Measurements from ENCODE around the gene ESYT2.

ESYT2 gene

DNA sequence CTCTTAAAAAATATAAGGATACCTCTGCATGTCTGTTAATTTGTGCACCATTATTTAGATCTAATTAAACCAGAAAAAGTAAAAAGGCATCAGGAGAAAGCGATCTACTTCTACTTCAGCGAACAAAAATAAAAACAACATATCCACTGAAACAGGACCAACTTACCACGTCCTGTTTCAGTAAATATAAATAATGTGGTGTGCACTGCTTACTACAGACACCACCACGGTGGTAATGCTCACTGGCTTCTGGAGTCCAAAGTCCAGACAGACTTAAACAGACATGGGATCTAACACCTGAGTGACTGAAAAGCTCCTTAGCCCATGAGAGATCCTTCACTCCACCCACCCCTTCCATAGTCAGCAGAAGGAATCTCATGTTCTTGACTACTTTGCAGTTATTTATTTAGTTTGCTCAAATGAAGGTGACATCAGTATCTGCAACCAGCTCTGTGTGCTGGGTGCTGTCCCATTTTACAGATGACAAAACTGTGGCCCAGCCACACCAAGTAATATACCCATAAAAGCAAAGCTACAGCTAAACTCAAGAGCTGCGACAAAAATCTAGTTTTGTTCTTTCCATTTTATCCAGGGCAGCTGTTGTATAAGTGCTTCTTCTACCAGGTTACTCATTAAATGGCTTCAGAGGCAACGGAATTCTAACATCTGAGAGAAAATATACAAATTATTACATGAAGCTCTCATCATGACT lies 62.6 kb downstream of the ESYT2 start:
- no peak for DNase-seq (ENCODE audit: low spot score)

DNA sequence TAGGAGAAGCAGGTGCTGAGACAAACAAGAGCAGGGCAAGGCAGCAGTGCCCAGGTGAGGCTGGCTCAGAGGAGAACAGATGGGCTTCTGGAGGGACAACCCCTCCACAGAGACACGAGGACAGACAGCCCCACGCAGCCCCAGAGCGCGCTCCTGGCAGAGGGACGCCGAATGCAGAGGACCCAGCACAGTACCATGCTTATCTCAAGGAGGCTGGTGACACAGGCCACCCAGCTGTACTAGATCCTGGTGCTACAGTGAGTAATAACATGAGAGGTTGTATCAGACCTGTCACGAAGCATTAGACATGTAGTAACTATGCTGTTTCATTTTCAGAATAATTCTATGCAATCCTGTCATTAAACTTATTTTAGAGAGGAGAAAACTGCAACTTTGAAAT lies 64.3 kb downstream of the ESYT2 start:
- DNase-seq (ENCODE audit: low spot score): peak; percentile 19

DNA sequence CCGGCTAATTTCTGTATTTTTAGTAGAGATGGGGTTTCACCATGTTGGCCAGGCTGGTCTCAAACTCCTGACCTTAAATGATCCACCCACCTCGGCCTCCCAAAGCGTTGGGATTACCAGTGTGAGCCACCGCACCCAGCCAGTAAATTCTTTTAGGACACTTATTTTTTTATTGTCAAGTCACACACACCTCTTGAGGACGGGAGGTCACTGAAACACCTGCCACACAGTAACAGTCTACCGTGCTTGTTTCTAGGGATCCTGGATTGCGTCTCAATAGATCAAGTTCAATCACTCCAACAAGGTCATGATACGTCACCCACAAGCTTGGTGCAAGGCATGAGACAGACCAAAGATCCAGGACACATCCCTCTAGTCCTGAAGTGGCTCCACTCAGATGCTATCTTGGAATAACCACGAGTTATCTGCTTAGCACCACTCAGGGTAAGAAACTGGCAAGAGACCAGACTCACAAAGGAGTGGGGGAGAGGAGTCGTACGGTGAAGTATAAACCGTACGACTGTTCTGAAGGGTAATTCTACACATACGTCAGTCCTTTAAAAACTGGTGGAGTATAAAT lies 65.8 kb downstream of the ESYT2 start:
- DNase-seq (ENCODE audit: low spot score): no peak

DNA sequence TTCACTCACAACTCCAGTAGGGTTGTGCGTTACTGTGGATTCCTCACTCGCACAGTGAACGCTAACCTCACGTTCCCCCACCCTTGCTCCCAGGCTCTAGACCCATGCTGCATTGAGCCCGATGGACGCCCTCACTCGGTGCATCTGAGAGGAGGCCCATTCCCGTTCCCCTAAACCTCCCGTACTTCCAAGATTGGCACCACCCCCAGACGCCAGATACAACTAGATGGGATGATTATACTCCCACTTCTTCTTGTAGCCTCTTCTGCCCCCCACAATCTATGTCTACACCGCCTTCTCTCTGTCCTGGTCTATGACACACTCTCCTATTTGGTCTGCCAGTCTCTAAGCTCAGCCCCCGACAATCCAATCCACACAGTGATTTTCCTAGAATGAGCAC lies 67.4 kb downstream of the ESYT2 start:
- no peak for DNase-seq (ENCODE audit: low spot score)

DNA sequence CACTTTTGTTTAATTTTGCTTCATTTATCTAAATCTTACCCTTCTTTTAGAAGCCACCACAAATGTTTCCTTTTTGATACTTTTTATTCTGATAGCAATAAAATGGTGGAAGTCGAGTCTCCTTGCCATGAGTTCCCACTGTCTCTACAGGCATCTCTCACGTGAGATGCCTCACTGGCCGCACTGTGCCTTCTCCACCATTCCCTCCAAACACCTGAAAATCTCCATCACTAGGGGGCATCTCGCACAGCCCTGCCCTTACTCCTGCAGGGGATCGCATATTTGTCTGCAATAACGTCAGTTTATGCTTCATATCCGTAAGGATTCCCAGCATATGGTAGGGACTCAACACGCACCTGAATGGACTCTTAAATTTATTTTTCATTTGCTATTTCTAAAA lies 68.4 kb downstream of the ESYT2 start:
- no peak for DNase-seq (ENCODE audit: low spot score)

DNA sequence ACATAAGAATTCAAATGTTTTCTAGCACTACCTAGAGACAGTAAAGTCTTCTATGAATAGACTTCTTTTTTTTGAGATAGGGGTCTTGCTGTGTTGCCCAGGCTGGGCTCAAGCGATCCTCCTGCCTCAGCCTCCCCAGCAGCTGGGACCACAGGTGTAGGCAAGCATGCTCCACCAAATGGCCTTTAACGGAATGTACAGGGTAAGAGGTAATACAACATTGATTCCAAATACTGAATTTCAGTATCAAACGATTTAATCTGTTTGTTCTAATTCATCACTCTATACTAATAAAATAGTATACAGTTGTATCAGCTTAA lies 68.9 kb downstream of the ESYT2 start:
- DNase-seq (ENCODE audit: low spot score): no peak

DNA sequence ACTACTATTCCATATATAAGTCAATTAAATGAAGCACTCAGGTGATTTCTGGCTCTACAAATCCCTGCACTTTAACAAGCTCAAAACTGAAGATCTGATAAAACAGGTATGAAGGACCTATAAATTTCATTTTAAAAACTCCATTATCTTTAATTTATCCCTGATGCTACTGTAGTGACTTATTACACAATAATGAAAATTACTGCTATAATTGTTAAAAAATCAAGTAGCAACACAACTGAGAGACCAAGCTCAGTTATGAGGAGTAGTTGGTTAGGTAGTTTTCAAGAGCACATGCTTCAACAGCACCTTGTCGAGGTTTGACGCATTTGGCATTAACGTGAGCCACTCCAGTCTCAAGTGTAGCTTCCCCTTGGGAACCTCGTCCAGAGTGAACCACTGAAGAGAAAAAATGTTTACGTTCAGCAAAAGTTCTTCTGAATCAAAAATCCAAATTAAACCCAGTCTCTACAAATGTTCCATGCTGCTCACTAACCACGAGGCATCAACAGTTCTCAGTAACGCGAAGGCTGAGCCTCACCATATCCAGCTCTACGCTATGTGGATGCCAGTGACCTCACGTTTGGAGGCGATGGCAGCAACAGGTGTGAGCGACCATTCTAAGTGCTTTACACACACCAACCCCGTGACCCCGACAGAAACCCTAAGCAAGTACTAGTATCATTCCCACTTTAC lies 69.4 kb downstream of the ESYT2 start:
- DNase-seq (ENCODE audit: low spot score): no peak

DNA sequence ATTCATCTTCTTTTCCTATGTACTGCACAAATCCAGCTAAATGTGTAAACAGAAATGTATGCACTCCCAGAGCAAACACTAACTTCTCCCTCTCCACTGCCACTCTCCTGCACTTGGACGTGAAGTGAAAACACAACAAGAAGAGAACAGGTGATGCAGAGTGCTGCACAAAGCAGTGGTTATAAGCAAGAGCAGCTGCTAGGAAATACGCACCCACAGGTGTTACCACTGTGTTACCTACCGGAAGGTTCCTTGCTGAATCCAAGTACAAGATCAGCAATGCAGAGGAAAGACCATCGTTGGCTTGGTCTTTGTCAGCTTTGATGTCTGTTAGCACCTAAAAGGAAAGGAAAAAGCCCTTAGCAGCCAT lies 70.1 kb downstream of the ESYT2 start:
- no peak for DNase-seq (ENCODE audit: low spot score)

DNA sequence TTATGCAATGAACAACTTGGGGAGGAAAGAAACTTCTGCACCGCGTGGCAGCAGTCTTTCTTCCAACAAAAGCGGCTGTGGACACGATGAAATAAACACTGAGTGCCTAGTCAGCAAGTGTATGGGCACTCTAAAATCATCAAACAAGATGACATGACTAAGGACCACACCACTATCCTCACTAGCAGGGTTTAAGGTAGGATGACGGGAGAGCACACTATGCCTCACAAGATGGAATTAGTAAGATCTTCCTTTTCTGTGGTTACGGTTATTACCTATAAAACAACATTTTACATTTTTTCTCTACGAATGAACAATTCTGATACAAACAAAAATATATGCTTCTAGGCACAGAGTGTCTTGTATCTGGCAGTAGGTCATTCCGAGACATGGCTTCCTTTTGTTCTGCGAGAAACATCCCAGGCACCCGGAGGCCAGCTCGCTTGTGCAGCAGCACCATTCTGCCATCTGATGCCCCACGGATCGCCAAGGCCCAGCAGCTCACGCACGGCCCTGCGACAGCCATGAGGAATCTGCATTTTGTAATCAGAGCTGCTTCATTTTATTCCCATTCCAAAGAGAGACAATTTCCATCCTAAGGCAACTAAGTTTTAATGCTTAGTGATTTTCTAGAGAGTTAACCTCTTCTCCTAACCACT lies 70.6 kb downstream of the ESYT2 start:
- DNase-seq (ENCODE audit: low spot score): peak; percentile 43

DNA sequence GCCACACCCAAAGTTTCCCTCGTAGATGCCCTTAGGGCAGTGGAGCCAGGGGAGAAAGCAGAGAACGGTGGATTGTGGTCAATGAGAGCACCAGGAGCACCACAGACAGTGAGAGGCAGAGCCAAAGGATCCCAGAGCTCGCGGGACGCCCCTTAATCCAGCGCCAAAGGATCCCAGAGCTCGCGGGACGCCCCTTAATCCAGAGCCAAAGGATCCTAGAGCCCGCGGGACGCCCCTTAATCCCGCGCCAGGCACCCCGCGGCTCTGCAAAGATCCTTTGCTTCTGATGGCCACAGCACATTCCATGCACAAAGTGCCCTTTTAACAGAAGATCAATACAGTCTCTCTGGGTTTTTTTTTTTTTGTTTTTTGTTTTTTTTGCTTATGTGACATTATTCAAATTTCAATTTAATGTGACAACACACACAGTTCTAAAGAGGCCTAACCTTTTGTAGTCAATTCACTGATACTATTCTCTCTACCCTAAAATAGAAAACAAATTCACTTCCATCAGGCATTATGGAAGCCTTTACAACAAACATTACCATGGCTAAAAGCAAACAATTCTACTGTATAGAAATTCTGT lies 71.8 kb downstream of the ESYT2 start:
- no peak for DNase-seq (ENCODE audit: low spot score)

DNA sequence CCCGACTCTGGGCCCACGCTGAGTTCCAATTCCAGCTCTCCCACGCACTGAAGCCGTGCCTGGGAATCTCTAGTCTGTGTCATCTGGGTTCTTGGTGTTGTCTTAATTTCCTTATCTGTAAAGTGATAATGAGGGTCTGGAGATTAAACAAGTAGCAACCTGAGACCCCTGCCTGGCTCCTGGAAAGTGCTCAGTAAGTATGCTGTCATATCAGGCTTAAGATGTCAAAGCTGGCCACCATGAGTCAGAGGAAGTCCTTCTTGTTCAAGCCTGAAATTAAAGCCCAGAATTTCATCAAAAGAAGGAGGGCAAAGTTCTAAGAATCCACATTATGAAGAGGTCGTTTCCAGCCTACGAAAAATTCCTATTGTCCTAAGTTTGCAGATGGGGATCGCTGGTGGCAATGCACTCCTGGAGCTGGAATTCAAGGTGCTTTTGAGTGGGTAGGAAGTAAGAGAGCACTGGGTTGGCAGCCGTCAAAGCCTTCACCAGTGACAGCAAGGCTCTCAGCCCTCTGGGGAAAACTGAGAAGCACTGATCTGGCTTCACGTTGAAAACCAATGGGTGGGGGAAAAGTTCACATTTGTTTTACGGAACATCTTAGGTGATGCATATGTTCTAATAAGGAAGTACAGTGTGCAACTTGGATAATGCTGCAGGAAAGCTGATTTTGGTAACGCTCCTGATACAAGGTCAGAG lies 74.4 kb downstream of the ESYT2 start:
- DNase-seq (ENCODE audit: low spot score): no peak

DNA sequence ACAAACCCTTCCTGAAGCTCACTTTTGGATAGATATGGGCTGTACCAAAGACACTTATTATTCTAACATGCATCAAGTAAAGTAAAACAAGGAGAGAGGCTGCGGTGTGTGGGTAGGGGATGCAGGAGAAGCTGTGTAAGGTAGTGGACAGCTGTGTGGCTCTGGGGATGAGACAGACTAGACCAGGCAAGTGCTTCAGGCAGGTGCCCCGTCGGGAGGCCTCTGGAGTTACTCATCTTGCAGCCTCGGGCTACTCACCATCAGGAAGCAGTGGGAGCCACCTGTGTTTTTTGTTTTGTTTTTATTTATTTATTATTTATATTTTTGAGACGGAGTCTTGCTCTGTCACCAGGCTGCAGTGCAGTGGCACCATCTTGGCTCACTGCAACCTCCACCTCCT lies 75.4 kb downstream of the ESYT2 start:
- DNase-seq (ENCODE audit: low spot score): no peak

DNA sequence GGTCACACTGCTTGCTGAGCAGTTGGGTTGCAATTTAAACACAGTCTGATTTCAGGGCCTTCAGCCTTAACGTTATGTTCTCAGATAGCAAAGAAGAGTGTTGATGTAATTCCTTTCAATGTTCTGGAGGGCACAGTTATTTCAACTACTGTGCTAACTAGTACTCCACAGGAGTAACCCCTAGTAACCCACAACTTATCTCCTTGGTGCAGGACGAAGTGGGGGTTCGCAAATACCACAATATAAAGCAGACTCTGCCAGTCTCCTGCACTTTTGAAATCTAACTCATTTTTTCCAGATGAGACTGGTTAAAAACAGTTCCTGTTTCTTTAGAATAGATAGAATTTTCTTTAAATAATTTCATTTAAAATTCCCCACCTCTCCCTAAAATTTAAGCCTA lies 77.6 kb downstream of the ESYT2 start:
- no peak for DNase-seq (ENCODE audit: low spot score)

DNA sequence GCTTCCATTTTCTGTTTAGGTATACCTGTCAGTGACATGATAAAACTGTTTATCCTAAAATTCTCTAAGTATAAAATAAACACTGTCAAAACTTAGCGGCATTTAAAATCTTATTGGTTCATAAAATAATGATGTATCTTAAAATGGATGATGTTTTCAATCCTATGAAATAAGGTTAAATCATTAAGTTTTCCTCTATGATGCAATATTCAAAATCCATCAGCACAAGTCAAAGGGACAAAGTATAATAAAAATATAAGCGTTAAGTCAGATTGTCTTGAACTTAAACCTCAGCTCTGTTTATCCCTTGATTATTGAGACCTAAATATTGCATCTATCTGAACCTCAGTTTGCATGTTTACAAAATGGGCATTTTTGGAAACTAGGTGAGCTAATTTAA lies 78.1 kb downstream of the ESYT2 start:
- no peak for DNase-seq (ENCODE audit: low spot score)

DNA sequence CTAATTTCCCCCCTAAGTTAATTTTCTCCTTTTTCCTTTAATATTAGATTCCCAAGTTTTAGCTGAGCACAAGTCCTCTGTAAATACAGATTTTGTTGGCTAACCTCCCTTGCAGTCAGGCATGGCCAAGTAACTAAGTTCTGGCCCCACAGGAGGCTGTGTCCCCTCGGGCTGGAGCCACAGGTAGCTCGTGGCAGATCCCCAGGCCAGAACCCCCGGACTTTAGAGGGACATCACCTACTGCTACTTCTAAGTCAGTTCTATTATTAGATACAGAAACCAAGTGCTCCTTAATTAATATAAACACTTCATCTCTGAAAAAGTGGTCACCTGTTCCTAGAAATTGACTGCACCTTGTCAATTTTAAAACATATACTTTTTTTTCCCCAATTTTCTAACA lies 78.6 kb downstream of the ESYT2 start:
- no peak for DNase-seq (ENCODE audit: low spot score)

DNA sequence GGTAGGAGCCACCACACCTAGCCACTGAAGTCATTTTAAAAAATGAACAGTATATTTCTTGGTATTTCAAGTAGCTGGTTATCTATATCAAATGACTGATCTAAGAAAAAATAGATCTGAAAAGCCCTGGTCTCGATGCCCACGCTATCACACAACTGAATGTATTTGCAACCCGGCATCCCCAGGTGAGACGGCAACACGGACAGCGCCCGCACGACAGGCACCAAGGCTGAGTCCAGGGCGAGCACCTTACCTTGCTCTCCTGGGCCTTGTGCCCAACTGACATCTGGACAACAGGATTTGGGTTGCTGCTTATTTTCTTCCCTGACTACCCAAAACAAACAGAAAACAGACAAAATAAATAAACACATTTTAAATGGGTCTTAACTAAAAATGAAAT lies 79.9 kb downstream of the ESYT2 start:
- no peak for DNase-seq (ENCODE audit: low spot score)

DNA sequence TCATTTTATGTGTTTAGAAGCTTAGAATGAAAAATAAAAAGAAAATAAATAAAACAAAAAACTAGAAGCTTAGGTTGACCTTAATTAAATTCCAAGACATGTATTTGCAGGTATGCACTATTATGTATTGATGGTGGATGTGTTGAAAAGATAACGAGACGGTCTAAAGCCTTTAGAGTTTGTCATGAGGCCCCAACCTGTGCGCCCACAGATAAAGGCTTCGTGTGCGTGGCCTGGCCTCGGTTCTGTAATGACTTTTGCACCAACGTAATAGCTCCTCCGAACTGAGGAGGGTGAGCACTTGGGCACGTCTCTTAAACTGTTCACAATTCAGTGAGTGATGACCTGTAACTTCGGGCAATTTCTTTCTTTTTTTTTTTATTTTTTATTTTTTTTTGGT lies 81.0 kb downstream of the ESYT2 start:
- no peak for DNase-seq (ENCODE audit: low spot score)

DNA sequence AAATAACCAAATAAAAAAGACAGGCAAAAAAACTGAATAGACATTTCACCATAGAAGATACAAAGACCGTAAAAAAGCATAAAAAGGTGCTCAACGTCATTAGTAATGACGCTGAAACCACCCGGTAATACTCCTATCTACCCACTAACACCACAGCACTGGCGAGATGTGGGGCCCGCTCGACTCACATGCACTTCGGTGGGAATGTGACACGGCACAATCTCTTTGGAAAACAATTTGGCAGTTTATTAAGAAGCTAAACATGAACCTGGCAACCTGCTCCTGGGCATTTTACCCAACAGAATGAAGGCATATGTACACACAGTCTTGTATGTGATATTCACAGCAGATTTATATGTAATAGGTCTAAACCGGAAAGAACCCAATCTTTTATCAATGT lies 81.9 kb downstream of the ESYT2 start:
- DNase-seq (ENCODE audit: low spot score): no peak

DNA sequence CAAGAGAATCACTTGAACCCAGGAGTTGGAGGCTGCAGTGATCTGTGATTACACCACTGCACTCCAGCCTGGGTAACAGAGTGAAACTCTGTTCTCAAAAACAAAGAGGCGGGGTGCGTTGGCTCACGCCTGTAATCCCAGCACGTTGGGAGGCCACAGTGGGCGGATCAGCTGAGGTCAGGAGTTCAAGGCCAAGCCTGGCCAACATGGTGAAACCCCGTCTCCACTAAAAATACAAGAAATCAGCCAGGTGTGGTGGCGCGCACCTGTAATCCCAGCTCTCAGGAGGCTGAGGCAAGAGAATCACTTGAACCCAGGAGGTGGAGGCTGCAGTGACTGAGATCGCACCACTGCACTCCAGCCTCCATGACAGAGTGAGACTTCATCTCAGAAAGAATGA lies 82.4 kb downstream of the ESYT2 start:
- no peak for DNase-seq (ENCODE audit: low spot score)

DNA sequence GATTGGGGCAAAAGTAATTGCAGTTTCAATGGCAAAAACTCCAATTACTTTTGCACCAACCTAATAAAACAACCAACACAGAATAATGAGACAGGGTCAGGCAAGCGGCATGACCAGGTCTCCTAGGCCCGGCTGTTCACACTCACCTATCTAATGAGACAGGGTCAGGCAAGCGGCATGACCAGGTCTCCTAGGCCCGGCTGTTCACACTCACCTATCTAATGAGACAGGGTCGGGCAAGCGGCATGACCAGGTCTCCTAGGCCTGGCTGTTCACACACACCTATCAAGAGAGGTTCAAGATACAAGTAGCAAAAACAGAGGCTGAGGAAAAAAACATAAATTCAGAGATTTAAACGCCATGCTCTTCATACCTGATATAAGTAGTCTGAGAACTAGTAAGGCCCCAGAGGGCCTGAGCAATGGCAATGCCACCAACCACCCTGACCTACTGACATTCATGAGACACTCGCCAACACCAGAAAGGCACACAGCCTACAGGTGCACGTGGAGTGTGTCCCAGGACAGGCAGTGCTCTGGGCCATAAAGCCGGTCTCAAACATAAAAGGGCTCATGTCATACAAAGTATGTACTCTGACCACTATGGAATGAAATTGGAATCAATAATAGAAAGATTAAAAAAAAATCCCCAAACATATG lies 84.1 kb downstream of the ESYT2 start:
- no peak for DNase-seq (ENCODE audit: low spot score)

DNA sequence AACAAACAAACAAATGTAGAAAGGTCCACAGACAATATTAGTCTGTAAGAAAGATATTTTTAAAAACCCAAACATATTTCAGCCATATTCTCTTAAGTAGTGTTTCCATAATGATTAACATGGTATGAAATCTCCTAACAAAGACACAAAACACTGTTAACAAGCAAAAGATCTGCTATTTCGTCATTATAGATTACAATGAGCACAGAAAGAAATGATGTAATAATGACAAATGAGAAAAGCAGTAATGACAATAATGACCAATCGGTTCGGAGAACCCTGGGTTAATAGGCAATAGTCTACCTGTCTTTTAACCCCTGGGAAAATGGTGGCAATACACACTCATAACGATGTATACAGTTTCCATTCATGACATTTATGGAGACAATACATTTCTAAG lies 85.2 kb downstream of the ESYT2 start:
- DNase-seq (ENCODE audit: low spot score): no peak

DNA sequence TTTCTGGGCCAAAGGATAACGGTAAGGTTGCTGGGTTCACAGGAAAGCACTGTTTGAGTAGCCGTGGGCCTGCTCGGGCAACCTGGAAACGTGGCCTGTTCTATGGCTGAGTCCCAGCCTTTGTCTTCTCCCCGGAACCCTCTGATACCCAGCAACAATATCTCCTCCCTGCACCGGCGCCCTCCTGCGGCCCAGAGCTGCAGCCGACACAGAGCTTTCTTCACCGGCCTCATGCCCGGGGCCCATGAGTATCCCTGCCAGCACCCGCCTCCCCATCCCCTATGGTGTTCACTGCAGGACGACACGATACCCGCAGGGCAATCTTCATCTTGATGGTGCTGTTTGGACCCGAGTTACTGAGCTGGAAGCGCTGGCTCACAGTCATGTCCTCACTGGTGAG lies 86.1 kb downstream of the ESYT2 start:
- DNase-seq (ENCODE audit: low spot score): no peak
